NOMO-1 treated with DMSO at 0.1 percent for 48 hours (cell line): ENCODE results near the gene SHE.
A peak's percentile ranks its signal among the peaks of the same experiment; 100 is the strongest.

Experiments
- DNase-seq: peaks from one replicate; lab custom pipeline; 2025; ENCODE audit not compliant: unreplicated experiment; lab: John Stamatoyannopoulos, UW

SHE gene

GRCh38 chr1:154453161-154453560 lies 49.1 kb downstream of the SHE start:
- DNase-seq: no peak

- no peak for DNase-seq
These were observed 53.8 kb downstream of the SHE start for GRCh38 chr1:154448331-154448811.

- DNase-seq: no peak
These were observed 55.4 kb downstream of the SHE start for GRCh38 chr1:154446789-154447188.

DNA sequence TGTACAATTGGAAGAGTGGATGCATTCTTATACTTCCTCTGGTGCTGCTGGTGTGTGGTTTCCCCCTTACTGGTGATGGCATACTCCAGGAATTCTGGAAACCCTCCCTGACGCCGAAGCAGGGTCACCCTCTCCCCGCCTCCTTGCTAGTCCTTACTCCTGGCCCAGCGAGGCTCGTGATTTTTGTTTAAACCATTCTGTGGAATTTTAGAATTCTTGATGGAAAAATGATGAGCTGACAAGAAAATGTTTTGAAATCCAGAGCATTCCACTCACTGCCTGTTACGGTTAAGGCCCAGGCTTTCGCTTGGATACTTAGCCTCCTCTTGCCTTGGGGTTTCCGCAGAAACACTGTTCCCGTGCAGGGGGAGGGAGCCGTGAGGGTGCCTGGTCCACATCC lies 55.9 kb downstream of the SHE start:
- no peak for DNase-seq

- no peak for DNase-seq
These were observed 57.2 kb downstream of the SHE start for GRCh38 chr1:154445040-154445472.

DNA sequence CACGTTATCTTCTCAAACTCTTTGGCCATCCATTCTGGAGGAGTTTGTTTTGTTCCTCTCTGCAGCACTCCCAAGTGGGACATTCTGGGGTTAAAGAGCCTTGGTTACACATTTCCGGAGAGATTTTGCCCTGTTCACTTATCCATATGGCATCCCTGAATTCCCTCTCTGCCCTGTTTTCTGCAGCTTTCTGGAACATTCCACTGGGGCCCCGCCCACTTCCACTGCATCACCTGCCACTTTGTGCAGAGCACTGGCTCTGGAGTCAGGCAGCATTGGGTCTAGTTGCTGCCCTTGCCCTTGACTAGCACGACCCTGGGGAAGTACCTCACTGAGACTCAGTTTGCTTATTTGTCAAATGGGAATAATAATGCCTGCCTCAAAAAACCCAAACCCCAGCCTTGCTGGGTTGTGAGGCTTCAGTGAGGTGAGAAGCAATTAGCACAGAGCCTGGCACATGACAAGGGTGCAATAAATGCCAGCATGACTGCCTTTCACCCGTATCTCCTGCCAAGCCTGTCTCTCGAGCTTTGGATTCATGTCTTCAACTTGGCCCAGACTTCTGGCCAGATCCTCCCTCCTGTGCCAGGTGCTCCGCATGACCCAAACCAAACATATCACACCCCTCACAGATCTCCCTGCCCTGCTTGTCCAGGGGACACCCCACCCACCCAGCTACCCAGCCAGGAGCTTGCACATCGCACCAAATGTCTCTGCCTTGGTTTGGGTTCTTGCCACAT lies 58.8 kb downstream of the SHE start:
- no peak for DNase-seq

GRCh38 chr1:154442006-154442740 lies 60.0 kb downstream of the SHE start:
- DNase-seq: no peak

DNA sequence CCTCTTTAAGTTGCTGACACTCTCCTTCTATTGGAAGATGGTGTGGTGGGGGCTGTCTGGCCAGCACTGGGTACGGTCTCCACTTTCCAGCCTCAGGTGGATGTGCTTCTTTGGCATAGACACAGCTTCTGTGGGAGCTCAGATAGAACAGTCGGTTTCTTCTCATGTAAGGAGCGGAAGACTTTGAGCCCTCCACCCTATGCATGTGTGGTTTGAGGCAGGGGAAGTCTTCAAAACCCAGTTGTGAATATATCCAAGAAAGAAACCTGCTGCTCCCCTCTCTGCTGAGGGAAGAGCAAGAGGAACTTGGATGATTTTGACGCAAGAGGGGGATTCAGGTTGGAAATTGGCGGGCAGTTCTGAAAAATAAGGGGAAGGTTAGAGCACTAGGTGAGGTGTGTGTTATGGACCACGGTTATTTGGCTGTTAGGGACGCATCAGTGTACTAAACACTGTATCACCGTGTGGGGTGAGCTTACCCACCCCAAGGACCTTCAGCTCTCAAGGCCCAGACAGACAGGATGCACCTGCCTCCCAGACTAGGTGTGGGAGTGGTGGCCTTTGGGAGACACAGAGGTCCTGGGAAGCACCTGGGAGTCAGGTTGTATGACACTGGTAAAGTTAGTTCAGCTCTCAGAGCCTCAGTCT lies 60.8 kb downstream of the SHE start:
- no peak for DNase-seq

DNA sequence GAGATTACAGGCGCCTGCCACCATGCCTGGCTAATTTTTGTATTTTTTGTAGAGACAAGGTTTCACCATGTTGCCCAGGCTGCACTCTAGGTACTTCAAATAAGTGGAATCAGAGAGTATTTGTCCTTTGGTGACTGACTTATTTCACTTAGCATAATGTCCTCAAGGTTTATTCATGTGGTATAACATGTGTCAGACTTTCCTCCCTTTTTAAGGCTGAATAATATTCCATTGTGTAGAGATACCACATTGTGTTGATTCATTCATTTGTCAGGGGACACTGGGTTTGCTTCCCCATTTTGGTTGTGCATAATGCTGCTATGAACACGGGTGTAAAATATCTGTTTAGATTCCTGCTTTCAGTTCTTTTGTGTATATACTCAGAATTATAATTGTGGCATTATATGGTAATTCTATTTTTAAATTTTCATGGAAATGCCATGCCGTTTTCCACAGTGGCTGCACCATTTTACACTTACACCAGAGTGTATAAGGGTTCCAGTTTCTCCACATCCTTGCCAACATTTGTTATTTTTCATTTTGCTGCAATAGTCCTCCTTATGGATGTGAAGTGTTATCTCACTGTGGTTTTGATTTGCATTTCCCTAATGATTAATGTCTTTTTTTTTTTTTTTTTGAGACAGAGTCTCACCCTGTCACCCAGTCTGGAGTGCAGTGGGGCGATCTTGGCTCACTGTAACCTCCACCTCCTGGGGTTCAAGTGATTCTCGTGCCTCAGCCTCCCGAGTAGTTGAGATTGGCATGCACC lies 62.0 kb downstream of the SHE start:
- DNase-seq: no peak

- DNase-seq: no peak
These were observed 65.8 kb downstream of the SHE start for GRCh38 chr1:154436433-154436832.

DNA sequence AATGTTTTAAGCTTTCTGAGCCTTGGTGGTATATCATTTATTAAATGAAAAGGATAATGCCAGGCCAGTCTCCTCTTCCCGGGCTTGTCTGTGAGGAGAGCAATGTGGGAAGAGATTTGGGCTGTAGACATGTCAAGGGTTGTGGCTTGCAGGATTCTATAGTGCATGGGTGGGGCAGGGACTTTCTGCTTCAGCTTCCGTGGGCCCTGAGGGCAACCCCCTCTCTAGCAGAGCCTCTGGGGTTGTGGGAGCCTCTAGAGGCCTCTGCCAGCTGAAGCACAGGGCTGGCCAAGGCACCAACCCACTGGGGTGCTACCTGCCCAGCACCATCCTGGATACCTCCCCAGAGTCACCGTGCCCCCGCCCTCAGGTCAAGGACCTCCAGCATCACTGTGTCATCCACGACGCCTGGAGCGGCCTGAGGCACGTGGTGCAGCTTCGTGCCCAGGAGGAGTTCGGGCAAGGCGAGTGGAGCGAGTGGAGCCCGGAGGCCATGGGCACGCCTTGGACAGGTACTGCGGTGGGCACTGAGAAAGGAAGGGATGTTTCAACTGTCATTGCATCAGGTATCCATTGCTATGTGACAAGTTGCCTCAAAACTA lies 66.5 kb downstream of the SHE start:
- no peak for DNase-seq

- DNase-seq: no peak
These were observed 67.7 kb downstream of the SHE start for GRCh38 chr1:154434346-154435085.

DNA sequence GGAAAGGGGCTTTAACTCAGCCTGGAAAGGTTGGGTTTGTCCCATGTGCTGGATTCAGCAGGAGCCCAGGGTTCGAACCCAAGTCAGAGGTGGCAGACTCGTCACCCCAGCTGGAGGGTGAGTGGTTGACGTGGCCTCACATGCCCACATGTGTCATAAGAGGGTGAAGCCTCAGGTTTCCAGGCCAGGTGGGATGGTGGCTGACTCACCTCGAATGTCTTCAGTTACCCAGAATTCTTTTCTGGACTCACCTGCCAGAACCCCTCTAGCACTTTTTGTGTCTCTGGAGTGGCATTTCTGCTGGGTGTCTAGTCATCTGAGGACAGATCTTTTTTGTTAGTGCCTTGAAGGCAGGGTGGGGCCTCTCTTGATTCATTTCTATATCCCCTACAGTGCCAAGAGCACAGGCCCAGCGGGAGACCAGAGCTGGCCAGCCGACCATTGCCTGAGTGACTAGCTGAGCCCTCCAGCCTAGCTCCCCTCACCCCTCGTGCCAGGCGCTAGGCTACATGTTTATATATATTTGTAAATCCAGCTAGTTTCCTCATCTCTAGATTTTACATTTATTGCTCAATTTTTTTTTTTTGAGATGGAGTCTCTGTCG lies 68.9 kb downstream of the SHE start:
- DNase-seq: no peak

GRCh38 chr1:154431586-154432373 lies 70.4 kb downstream of the SHE start:
- peak; percentile 41 for DNase-seq

- no peak for DNase-seq
These were observed 71.3 kb downstream of the SHE start for GRCh38 chr1:154430903-154431302.

- no peak for DNase-seq
These were observed 72.2 kb downstream of the SHE start for GRCh38 chr1:154429841-154430611.
